ENCODE data around the gene NBEA.

Gene NBEA

GRCh38 chr13:35139591-35139990 is 197.5 kb downstream of the NBEA start:
- in situ Hi-C loops (cut with HindIII; ENCODE audit: low pct_ligation_motif_present, low sequenced_read_pairs) = no loop called here
- Histone ChIP-seq H3K4me3 (ENCODE audit: low read depth, low read length) (no peak overlapping the region), H3K27ac (no peak overlapping the region), H3K36me3 (replicated peaks) (no peaks in the 10 kb centered on the region), H3K27me3 (replicated peaks) (no peaks in the 10 kb centered on the region)
- DNase-seq = peak; percentile 24
- no peak for TF ChIP-seq CTCF (IDR thresholded peaks at IDR 0.05; ENCODE audit: low read depth, low read length, missing control alignments)

- no peaks in the 10 kb centered on the region for H3K36me3 ChIP-seq (replicated peaks)
- in situ Hi-C loops (cut with HindIII; ENCODE audit: low pct_ligation_motif_present, low sequenced_read_pairs) = no loop called here
- no peaks in the 10 kb centered on the region for H3K27me3 ChIP-seq (replicated peaks)
- DNase-seq = no peak
- no peak for TF ChIP-seq CTCF (IDR thresholded peaks at IDR 0.05; ENCODE audit: low read depth, low read length, missing control alignments)
- H3K4me3 ChIP-seq (ENCODE audit: low read depth, low read length) = no peak overlapping the region
- no peak overlapping the region for H3K27ac ChIP-seq
Observed at GRCh38 chr13:35140321-35140720, 198.3 kb downstream of the NBEA start.

DNA sequence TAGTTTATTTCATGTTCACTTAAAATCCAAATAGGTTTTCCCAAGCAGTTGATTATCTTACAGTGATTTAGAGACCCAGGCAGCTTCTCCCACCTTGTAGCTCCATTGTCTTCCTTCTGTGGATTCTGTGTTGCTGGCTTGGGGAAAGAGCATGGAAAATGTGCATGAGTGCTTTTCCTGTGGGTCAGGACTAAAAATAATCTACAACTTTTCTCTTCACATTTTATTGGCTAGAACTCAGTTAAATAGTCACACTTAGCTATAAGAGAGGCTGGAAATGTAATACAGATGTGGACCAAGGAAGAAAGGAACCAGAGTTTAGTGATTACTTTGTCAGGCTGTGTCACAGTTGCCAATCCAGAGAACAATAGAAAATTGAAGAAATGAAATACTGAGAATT is 198.8 kb downstream of the NBEA start:
- Histone ChIP-seq H3K27me3 (replicated peaks) (no peaks in the 10 kb centered on the region), H3K27ac (no peak overlapping the region), H3K36me3 (replicated peaks) (no peaks in the 10 kb centered on the region), H3K4me3 (ENCODE audit: low read depth, low read length) (no peak overlapping the region)
- TF ChIP-seq CTCF (IDR thresholded peaks at IDR 0.05; ENCODE audit: low read depth, low read length, missing control alignments) = no peak
- in situ Hi-C loops (cut with HindIII; ENCODE audit: low pct_ligation_motif_present, low sequenced_read_pairs) = no loop called here
- DNase-seq = no peak

DNA sequence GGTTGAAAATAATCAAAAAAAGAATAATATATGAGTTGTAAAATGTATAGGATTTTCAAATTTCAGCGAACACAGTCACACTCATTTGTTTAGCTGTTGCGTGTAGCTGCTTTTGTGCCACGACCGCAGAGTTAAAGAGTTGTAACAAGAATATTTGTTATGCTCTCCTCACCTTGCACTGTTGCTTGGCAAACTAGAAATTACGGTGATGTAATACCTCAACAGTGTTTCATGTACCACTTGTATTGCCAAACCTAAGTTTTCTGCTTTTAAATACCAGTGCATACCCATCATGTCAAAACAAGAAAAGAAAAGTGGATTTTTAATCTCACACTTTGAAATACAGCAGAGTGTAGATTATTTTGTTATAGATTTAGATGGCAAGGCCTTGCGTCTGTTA is 201.1 kb downstream of the NBEA start:
- in situ Hi-C loops (cut with HindIII; ENCODE audit: low pct_ligation_motif_present, low sequenced_read_pairs) = no loop called here
- TF ChIP-seq CTCF (IDR thresholded peaks at IDR 0.05; ENCODE audit: low read depth, low read length, missing control alignments) = no peak
- no peaks in the 10 kb centered on the region for H3K36me3 ChIP-seq (replicated peaks)
- H3K27ac ChIP-seq = no peak overlapping the region
- no peak for DNase-seq
- H3K27me3 ChIP-seq (replicated peaks) = no peaks in the 10 kb centered on the region
- no peak overlapping the region for H3K4me3 ChIP-seq (ENCODE audit: low read depth, low read length)

DNA sequence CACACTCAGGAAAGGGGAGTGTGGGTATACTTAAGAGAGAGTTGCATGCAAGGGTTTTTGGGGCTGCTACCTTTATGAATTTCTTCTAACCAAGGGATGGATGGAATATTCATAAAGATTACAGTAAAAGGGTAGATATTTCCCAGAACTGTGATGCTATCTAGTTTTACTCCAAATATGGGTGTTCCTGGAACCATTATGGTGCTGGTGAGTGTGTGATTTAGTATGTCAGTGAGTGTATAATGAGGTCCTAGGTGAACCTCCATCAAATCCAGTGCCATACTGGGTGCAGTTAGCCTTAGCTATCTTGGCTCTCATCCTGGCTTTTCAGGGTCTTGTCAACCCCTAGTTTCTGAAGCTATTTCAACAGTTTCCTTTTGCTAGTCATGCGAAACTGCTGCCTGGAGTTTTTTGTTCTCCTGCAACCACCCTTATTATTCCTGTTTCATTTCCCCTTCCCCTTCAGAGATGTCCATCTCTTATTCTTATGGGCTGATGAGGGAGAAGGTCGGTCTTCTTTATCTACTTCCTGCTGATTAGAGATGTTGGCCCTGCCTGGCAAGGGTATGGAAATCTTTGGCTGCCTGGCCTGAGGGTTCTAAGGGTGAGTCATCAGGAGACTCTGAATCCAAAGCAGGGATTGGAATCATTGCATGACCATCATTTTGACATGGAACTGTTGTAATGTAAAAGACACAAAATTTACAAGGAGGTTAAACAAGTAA is 202.3 kb downstream of the NBEA start:
- no peak for TF ChIP-seq CTCF (IDR thresholded peaks at IDR 0.05; ENCODE audit: low read depth, low read length, missing control alignments)
- in situ Hi-C loops (cut with HindIII; ENCODE audit: low pct_ligation_motif_present, low sequenced_read_pairs) = no loop called here
- H3K27me3 ChIP-seq (replicated peaks) = no peaks in the 10 kb centered on the region
- H3K36me3 ChIP-seq (replicated peaks) = no peaks in the 10 kb centered on the region
- peak; percentile 7 for DNase-seq
- H3K27ac ChIP-seq = no peak overlapping the region
- H3K4me3 ChIP-seq (ENCODE audit: low read depth, low read length) = no peak overlapping the region

GRCh38 chr13:35146686-35147085 is 204.6 kb downstream of the NBEA start:
- in situ Hi-C loops (cut with HindIII; ENCODE audit: low pct_ligation_motif_present, low sequenced_read_pairs) = no loop called here
- no peaks in the 10 kb centered on the region for H3K27me3 ChIP-seq (replicated peaks)
- no peak for DNase-seq

More at GRCh38 chr13:35146686-35147085, 204.6 kb downstream of the NBEA start:
- no peak for TF ChIP-seq CTCF (IDR thresholded peaks at IDR 0.05; ENCODE audit: low read depth, low read length, missing control alignments)
- no peak overlapping the region for H3K27ac ChIP-seq
- no peak overlapping the region for H3K4me3 ChIP-seq (ENCODE audit: low read depth, low read length)
- H3K36me3 ChIP-seq (replicated peaks) = no peaks in the 10 kb centered on the region

Data from brain microvascular endothelial cell (primary cell).